AG04449 (cell line): ENCODE results near the gene UBE4A.
"Not testable (repeated sequence)": the region's sequence is repeated elsewhere in the genome, so short reads cannot be mapped to it uniquely, and the experiment has no call there.

Source experiments
- CTCF ChIA-PET: fragments of 350-600 bp; formaldehyde crosslinking; extraction: SDS; loops from one replicate; lab custom pipeline; 2021; ENCODE audit warnings: antibody characterized with exemption; lab: Yijun Ruan, JAX
- POLR2A ChIA-PET: fragments of 400-600, 350-600 bp; formaldehyde crosslinking; extraction: SDS; loops from one replicate; lab custom pipeline; 2020; ENCODE audit warnings: antibody characterized with exemption, inconsistent platforms; lab: Yijun Ruan, JAX
- DNase-seq: peaks from one replicate; pipeline ENCODE4 v3.0.0-alpha.2; 2010; ENCODE audit warnings: low read depth, low spot score
- H3K4me3 ChIP-seq: 2 replicates; pipeline ENCODE4 v1.5.1; 2011; ENCODE audit warnings: low read depth, mild to moderate bottlenecking, control low read depth, low read length
- TF ChIP-seq, protein P1 (sequence below): IDR thresholded peaks from one replicate; pipeline ENCODE4 v1.5.1; 2011; ENCODE audit warnings: mild to moderate bottlenecking, moderate library complexity, low read length, control low read depth, inconsistent platforms; ENCODE audit not compliant: insufficient read depth; ENCODE audit errors: missing control alignments

The UBE4A gene

DNA sequence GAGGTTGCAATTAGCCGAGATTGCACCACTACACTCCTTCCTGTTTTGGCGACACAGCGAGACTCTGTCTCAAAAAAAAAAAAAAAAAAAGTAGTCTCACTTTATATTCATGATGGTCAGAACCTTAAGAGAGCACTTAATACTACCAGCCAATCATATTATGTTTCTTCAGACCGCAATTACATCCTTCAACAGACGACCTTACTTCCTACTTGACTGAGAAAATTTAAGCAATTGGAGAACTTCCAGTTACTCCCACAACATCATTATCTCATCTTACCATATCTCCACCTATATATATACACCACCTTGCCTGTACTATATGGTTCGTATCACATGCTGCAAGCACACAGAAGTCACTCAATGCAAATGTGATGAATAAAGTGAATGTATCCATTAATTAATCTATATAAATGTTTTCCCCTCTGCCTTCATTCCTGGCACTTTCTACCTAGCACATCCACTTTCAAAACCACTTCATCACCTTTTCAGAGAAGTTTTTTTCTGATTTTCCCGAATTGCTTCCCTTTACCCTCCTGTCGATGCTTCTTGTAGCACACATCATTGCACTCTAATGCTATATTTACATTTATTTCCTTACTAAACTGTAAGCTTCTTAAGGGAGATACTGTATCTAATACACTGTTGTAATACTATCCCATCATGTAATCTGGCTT lies 55.8 kb downstream of the UBE4A start:
- CTCF ChIA-PET, result interaction anchor here (0.9 to 1.3 kb wide), 5 partner anchors 10 to 75 kb away, joined by 3 read pairs; partner anchors contain the start of gene KMT2A
- DNase-seq, result no peak
- H3K4me3 ChIP-seq, result no peak overlapping the region
- POLR2A ChIA-PET, result interaction anchor here (0.9 to 1.2 kb wide), 4 partner anchors 12 to 21 kb away, joined by 3 to 7 read pairs (median 3); partner anchors contain the start of genes ATP5MG and KMT2A
- TF ChIP-seq, protein P1, sequence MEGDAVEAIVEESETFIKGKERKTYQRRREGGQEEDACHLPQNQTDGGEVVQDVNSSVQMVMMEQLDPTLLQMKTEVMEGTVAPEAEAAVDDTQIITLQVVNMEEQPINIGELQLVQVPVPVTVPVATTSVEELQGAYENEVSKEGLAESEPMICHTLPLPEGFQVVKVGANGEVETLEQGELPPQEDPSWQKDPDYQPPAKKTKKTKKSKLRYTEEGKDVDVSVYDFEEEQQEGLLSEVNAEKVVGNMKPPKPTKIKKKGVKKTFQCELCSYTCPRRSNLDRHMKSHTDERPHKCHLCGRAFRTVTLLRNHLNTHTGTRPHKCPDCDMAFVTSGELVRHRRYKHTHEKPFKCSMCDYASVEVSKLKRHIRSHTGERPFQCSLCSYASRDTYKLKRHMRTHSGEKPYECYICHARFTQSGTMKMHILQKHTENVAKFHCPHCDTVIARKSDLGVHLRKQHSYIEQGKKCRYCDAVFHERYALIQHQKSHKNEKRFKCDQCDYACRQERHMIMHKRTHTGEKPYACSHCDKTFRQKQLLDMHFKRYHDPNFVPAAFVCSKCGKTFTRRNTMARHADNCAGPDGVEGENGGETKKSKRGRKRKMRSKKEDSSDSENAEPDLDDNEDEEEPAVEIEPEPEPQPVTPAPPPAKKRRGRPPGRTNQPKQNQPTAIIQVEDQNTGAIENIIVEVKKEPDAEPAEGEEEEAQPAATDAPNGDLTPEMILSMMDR, result no peak

DNA sequence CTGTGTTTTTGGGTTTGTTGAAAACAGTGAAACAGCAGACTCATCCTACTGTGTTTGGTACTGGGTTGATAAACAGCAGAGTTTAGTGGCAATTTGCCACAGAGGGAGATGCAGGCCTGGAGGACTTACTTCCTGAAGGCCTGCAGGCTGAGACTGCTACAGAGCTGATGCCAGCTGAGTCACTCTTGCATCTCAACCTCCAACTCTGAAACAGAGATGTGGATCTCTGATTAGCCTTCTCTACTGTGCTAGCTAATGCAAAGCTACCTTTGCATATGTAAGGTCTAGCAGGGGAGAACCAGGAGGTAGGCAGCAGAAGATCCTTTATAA lies 56.3 kb downstream of the UBE4A start:
- CTCF ChIA-PET, result interaction anchor here (0.6 to 1.2 kb wide), 5 partner anchors 10 to 74 kb away, joined by 3 read pairs; partner anchors contain the start of gene KMT2A
- POLR2A ChIA-PET, result interaction anchor here (0.9 to 1.2 kb wide), 4 partner anchors 12 to 21 kb away, joined by 3 to 7 read pairs (median 3); partner anchors contain the start of genes ATP5MG and KMT2A
- H3K4me3 ChIP-seq, result no peak overlapping the region
- peak; percentile 87 for DNase-seq
- TF ChIP-seq, protein P1, result no peak

DNA sequence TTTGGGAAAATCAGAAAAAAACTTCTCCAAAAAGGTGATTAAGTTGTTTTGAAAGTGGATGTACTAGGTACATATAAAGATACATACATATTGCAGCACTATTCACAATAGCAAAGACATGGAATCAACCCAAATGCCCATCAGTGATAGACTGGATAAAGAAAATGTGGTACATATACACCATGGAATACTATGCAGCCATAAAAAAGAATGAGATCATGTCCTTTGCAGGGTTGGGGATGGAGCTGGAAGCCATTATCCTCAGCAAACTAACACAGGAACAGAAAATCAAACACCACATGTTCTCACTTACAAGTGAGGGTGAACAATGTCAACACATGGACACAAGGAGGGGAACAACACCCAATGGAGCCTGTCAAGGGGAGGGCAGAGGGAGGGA lies 57.5 kb downstream of the UBE4A start:
- POLR2A ChIA-PET, DNase-seq, H3K4me3 ChIP-seq, CTCF ChIA-PET: not testable (repeated sequence)

DNA sequence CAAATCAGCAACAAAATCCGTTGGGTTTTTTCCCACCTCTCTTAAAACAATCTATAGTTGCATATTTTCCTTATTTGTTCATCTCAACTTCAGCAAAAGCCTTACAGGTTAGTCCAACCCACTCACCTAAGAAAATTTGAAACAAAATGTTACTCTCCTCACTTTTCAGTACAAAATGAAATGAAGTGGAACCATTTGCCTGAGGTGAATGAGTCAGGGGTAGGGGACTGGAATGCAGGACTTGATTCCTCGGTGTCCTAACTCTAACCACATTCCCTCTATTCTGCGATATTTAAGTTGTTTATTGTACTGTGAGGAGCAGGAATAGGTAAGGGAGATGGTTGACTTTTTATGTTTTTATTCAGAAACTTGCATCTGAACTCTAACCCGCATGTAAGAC lies 58.4 kb downstream of the UBE4A start:
- POLR2A ChIA-PET, result no interaction called here

DNA sequence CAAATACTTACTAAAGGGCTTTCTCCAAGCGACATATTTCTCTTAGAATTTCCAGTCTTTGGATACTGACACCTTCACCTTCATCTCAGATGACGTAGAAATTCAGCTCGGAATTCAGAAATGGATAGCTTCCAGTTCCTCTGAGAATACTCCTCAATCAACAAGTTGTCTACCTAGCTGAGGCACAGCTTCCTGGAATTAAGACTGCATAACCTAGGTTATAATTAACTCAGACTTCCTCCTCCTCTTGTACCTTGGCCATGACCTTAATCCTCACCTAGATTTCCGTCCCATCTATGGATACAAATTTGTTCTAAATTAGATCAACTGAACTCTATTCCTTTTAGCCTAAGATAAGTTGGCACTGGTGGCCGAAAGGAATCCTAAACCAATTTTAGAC lies 59.4 kb downstream of the UBE4A start:
- POLR2A ChIA-PET, result no interaction called here
- no peak overlapping the region for H3K4me3 ChIP-seq
- DNase-seq, result no peak
- TF ChIP-seq, protein P1, result no peak
- CTCF ChIA-PET, result interaction anchor here (0.7 to 1.5 kb wide), 2 partner anchors 16 to 70 kb away, joined by 4 read pairs; no protein-coding TSS in a partner anchor

More for the DNA sequence above, 58.4 kb downstream of the UBE4A start:
- DNase-seq, result no peak
- H3K4me3 ChIP-seq, result no peak overlapping the region
- CTCF ChIA-PET, result no interaction called here
- TF ChIP-seq, protein P1, result no peak

DNA sequence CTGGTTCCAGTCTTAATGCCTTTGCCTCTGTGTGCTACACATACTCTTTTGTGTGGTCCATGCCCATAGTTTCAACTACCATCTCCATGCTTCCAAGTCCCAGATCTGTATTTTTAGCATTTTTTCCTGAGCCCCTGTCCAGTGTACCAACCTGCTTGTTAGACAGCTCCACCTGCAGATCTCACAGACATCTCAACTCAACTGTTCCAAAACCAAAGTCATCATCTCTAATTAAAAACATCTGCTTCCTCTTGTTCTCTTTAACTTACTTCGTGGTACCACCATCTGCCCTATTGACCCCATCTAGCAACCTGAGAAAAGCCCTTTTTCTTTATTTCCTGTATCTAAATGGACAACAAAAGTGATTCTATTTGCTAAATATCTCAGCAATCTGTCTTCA lies 68.3 kb downstream of the UBE4A start:
- no peak for DNase-seq
- ChIA-PET POLR2A (interaction anchor here (1.1 kb wide), 1 partner anchor 12 kb away, joined by 3 read pairs; no protein-coding TSS in a partner anchor), CTCF (no interaction called here)
- no peak overlapping the region for H3K4me3 ChIP-seq
- TF ChIP-seq, protein P1, result no peak
